Measurements from ENCODE around the gene TAS2R50.

DNA sequence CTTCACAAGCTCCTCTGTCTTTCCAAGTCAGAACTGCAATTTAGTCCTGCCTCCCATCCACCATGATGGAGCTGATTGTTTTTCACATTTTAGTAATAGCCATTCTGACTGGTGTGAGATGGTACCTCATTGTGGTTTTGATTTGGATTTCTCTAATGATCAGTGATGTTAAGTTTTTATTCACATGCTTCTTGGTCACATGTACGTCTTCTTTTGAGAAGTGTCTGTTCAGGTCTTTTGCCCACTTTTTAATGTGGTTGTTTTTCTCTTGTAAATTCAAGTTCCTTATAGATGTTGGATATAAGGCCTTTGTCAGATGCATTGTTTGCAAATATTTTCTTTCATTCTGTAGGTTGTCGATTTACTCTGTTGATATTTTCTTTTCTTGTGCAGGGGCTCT, 43.5 kb downstream of the TAS2R50 start:
- TF ChIP-seq POLR2A (IDR thresholded peaks at IDR 0.05) (no peak), CTCF (IDR thresholded peaks at IDR 0.05) (no peak)

Measured in breast epithelium (tissue), 3 donors.